Measurements from ENCODE around the gene ITGAL. TPM values are rescaled to one million over a fixed set of nuclear protein-coding genes. Genes with fewer than 3 reads are reported as not detected.

Gene ITGAL
- total and polyA plus RNA-seq, 2 of the 13 experiments (the other 11 are each of a cell fraction or from before 2014, with no cell fraction given), result 0.86 to 1.2 TPM

DNA sequence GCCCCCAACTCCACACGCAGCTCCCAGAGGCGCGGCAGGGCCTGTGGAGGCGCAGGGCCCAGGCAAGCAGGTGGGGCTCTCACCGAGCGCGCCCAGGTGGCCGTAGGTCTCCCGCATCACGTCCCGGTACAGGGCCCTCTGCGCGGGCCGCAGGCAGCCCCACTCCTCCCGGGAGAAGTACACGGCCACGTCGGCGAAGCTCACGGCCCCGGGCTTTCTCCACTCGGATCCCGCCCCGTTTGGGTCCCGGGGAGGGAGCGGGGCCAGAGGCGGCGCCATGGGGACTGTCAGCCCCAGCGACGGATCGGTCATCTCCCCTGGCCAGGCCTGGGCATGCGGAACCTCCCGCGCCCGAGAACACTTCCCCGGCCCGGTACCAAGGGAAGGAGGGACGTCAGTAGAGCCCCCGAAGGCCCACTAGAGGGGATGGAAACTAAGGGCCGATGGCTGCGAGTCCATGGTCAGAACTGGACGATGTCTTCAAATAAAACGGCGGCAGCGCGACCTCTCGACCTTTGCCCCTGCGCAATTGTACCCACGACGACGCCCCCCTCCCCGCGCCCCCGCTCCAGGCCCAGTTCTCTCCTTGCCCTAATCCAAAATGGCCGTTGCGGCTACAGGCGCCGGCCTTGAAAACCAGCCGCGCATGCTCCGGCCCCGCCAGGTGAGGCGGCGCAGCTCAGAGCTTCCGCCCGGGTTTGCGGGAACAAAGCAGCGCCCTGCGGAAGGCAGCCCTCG lies 62.0 kb downstream of the ITGAL start, which contains the start of gene ZNF747 (continued):
- no peak for TF ChIP-seq GTF2F1 (IDR thresholded peaks at IDR 0.05; ENCODE audit: low read length)
- TF ChIP-seq ZNF343 (CRISPR knock-in tag; IDR thresholded peaks at IDR 0.05), result no peak
- peak; percentile 7; the same call in 1 of the 2 replicates for TF ChIP-seq TP53 (CRISPR knock-in tag; conservative IDR thresholded peaks at IDR 0.05)
- TF ChIP-seq E2F2 (CRISPR knock-in tag; IDR thresholded peaks at IDR 0.05; ENCODE audit: borderline replicate concordance), result no peak; the same call in 1 of the 2 replicates
- TF ChIP-seq ZNF878 (CRISPR knock-in tag; IDR thresholded peaks at IDR 0.05), result peak; percentile 91
- peak; percentile 73; the same call in 1 of the 2 replicates for TF ChIP-seq RBAK (CRISPR knock-in tag; IDR thresholded peaks at IDR 0.05)
- TF ChIP-seq, protein P1, sequence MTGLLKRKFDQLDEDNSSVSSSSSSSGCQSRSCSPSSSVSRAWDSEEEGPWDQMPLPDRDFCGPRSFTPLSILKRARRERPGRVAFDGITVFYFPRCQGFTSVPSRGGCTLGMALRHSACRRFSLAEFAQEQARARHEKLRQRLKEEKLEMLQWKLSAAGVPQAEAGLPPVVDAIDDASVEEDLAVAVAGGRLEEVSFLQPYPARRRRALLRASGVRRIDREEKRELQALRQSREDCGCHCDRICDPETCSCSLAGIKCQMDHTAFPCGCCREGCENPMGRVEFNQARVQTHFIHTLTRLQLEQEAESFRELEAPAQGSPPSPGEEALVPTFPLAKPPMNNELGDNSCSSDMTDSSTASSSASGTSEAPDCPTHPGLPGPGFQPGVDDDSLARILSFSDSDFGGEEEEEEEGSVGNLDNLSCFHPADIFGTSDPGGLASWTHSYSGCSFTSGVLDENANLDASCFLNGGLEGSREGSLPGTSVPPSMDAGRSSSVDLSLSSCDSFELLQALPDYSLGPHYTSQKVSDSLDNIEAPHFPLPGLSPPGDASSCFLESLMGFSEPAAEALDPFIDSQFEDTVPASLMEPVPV (CRISPR knock-in tag; IDR thresholded peaks at IDR 0.05), result peak; percentile 42; the same call in 1 of the 2 replicates
- no peak for TF ChIP-seq GPN1 (CRISPR knock-in tag; IDR thresholded peaks at IDR 0.05; ENCODE audit: borderline replicate concordance)
- TF ChIP-seq ZNF790 (CRISPR knock-in tag; IDR thresholded peaks at IDR 0.05; ENCODE audit: borderline replicate concordance), result peak; percentile 74
- no peak for TF ChIP-seq PTBP1 (IDR thresholded peaks at IDR 0.05; ENCODE audit: low read depth, low read length, poor library complexity, severe bottlenecking)
- no peak for TF ChIP-seq NR3C1 (CRISPR knock-in tag; IDR thresholded peaks at IDR 0.05)
- TF ChIP-seq SP140L (CRISPR knock-in tag; IDR thresholded peaks at IDR 0.05; ENCODE audit: borderline replicate concordance), result peak; percentile 29; the same call in 1 of the 2 replicates
- TF ChIP-seq MED1 (CRISPR knock-in tag; IDR thresholded peaks at IDR 0.05), result peak; percentile 85
- no peak for TF ChIP-seq ZNF724P (CRISPR knock-in tag; IDR thresholded peaks at IDR 0.05; ENCODE audit: borderline replicate concordance)
- TF ChIP-seq, protein P2, sequence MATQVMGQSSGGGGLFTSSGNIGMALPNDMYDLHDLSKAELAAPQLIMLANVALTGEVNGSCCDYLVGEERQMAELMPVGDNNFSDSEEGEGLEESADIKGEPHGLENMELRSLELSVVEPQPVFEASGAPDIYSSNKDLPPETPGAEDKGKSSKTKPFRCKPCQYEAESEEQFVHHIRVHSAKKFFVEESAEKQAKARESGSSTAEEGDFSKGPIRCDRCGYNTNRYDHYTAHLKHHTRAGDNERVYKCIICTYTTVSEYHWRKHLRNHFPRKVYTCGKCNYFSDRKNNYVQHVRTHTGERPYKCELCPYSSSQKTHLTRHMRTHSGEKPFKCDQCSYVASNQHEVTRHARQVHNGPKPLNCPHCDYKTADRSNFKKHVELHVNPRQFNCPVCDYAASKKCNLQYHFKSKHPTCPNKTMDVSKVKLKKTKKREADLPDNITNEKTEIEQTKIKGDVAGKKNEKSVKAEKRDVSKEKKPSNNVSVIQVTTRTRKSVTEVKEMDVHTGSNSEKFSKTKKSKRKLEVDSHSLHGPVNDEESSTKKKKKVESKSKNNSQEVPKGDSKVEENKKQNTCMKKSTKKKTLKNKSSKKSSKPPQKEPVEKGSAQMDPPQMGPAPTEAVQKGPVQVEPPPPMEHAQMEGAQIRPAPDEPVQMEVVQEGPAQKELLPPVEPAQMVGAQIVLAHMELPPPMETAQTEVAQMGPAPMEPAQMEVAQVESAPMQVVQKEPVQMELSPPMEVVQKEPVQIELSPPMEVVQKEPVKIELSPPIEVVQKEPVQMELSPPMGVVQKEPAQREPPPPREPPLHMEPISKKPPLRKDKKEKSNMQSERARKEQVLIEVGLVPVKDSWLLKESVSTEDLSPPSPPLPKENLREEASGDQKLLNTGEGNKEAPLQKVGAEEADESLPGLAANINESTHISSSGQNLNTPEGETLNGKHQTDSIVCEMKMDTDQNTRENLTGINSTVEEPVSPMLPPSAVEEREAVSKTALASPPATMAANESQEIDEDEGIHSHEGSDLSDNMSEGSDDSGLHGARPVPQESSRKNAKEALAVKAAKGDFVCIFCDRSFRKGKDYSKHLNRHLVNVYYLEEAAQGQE (IDR thresholded peaks at IDR 0.05; ENCODE audit: borderline replicate concordance in 1 of 2, low read depth in 1 of 2, low read length in 2 of 2), result peak in 1 of 2 experiments; percentile 30; a peak in 1 of 4 replicates
- TF ChIP-seq ZNF792 (CRISPR knock-in tag; IDR thresholded peaks at IDR 0.05), result peak; percentile 33
- 0 out of 2 replicates have a peak, but pooled peaks have one; percentile 69 for TF ChIP-seq ZNF841 (CRISPR knock-in tag; IDR thresholded peaks at IDR 0.05; ENCODE audit: borderline replicate concordance)
- TF ChIP-seq ARHGAP35 (CRISPR knock-in tag; IDR thresholded peaks at IDR 0.05; ENCODE audit: borderline replicate concordance), result peak; percentile 30; the same call in 1 of the 2 replicates
- TF ChIP-seq IRF9 (CRISPR knock-in tag; IDR thresholded peaks at IDR 0.05; ENCODE audit: borderline replicate concordance), result peak; percentile 98
- peak; percentile 96 for TF ChIP-seq ZNF275 (CRISPR knock-in tag; IDR thresholded peaks at IDR 0.05; ENCODE audit: borderline replicate concordance)
